ENCODE measurements around the gene UVSSA. TPM values are rescaled to one million over a fixed set of nuclear protein-coding genes. Genes with fewer than 3 reads are reported as not detected.

The UVSSA gene
- total and polyA plus RNA-seq, 8 donors = 4.1 to 103 (median 25.3) TPM

DNA sequence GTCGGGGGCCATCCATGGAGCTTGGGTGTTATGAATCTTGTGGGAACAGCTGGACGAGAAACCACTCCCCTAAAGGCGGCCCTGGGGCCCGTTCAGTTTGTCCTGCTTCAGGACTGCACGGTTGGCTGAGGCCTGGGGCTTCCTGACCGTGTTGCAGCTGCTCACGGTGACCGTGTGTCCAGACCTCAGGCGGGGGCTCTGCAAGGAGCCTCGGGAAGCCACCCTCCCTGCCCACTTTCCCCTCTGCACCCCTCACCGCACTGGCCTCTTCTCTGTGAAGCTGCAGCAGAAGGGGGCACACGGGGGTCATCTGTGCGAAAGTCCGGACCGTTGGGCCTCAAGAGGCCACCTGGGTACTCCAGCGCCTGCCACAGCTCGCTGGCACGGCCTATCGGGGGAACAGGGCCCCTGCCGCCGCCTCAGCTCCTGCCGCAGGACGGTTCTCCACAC lies 29.4 kb downstream of the UVSSA start:
- Histone ChIP-seq H3K27me3 (no peaks in the 10 kb centered on the region), H3K27ac (no peak overlapping the region), H3K4me3 (no peak overlapping the region), H3K9me3 (no peaks in the 10 kb centered on the region), H3K36me3 (peaks cover 19 to 95% (median 88%) of the 10 kb centered on the region in 4 donors), H3K4me1 (peaks cover 0 to 2% (median 0%) of the 10 kb centered on the region in 4 donors)
- intact Hi-C loops (cut with DNase I; ENCODE audit: low total_unique reads) = no loop called here
- DNase-seq = no peak
- WGBS, 5 donors = 91 to 100% (median 93%) methylated on average over 4 to 23 of the region's 23 CpGs
- TF ChIP-seq POLR2AphosphoS5 (IDR thresholded peaks at IDR 0.05) = no peak
- TF ChIP-seq EP300 (IDR thresholded peaks at IDR 0.05) = no peak
- no peak for TF ChIP-seq POLR2A (IDR thresholded peaks at IDR 0.05)
- TF ChIP-seq, protein P1, sequence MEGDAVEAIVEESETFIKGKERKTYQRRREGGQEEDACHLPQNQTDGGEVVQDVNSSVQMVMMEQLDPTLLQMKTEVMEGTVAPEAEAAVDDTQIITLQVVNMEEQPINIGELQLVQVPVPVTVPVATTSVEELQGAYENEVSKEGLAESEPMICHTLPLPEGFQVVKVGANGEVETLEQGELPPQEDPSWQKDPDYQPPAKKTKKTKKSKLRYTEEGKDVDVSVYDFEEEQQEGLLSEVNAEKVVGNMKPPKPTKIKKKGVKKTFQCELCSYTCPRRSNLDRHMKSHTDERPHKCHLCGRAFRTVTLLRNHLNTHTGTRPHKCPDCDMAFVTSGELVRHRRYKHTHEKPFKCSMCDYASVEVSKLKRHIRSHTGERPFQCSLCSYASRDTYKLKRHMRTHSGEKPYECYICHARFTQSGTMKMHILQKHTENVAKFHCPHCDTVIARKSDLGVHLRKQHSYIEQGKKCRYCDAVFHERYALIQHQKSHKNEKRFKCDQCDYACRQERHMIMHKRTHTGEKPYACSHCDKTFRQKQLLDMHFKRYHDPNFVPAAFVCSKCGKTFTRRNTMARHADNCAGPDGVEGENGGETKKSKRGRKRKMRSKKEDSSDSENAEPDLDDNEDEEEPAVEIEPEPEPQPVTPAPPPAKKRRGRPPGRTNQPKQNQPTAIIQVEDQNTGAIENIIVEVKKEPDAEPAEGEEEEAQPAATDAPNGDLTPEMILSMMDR (IDR thresholded peaks at IDR 0.05) = no peak

DNA sequence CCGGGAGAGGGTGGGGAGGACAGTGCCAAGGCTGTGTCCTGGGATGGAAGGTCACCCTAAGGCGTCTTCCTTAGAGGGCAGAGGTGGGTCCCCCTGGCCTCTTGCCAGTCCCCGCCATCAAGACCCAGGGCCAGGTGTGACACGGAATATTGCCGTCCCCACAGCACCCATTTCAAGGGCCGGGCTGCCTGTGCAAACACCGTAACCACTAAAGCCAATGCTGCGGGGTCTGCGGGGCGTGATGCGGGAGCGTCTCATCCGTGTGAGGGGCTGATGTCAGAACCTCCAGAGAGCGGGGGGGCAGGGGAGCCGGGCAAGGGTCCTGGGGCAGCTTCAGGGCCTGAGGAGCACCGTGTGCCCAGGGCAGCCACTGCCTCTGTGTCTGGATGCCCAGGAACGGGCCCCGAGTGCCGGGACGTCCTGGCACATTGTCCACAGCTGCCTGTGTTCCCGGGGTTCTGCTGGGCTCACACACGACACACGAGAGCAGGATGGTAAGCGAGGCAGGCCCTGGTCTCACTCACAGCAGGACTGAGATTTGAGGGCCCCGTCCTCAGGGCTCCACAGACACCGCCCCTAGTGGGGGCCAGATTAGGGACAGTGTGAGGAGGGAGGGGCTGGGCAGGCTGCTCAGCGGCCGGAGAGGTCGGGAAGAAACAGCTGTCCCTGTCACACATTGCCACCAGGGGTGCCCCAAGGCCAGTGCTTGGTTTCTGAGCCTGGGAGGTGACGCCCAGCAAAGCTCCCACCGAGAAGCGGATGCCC lies 30.0 kb downstream of the UVSSA start:
- H3K27ac ChIP-seq = no peak overlapping the region
- DNase-seq = no peak
- no peaks in the 10 kb centered on the region for H3K4me1 ChIP-seq
- no peak overlapping the region for H3K4me3 ChIP-seq
- intact Hi-C loops (cut with DNase I; ENCODE audit: low total_unique reads) = no loop called here
- H3K36me3 ChIP-seq = peaks cover 19 to 95% (median 86%) of the 10 kb centered on the region in 4 donors
- H3K27me3 ChIP-seq = no peaks in the 10 kb centered on the region
- TF ChIP-seq POLR2AphosphoS5 (IDR thresholded peaks at IDR 0.05) = no peak
- 90 to 94% (median 93%) methylated on average over 24 to 32 of the region's 32 CpGs for WGBS, 5 donors
- no peaks in the 10 kb centered on the region for H3K9me3 ChIP-seq

DNA sequence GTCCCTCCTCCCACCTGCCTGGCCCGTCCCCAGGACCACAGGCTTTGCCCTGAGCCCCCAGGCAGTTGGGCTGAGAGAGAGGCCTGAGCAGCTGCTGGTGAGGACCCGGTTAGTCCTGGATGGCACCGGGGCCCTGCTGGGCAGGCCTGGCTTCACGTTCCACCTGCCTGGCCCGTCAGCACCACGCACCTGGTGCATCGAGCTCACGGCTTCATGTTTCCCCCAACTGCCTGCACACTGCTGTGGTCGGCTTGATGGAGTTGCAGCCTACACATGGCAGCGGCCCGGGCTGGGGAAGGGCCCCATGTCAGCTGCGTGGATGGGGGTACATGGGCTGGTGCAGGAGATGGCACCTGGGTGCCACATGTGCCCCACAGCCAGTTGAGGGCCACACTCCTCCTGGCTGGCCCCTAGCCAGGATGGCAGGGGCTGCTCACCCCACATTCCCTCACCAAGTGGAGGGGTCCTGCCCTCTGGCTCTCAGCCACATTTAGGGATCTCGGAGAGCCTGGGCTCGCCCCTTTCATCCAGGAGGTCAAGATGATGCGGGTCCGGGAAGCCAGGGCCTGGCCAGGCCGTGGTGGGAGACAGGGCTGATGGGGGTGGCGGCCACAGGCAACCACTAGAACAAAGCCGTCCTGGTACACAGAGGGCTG lies 30.7 kb downstream of the UVSSA start:
- intact Hi-C loops (cut with DNase I; ENCODE audit: low total_unique reads) = no loop called here
- peaks cover 19 to 95% (median 86%) of the 10 kb centered on the region in 4 donors for H3K36me3 ChIP-seq

DNA sequence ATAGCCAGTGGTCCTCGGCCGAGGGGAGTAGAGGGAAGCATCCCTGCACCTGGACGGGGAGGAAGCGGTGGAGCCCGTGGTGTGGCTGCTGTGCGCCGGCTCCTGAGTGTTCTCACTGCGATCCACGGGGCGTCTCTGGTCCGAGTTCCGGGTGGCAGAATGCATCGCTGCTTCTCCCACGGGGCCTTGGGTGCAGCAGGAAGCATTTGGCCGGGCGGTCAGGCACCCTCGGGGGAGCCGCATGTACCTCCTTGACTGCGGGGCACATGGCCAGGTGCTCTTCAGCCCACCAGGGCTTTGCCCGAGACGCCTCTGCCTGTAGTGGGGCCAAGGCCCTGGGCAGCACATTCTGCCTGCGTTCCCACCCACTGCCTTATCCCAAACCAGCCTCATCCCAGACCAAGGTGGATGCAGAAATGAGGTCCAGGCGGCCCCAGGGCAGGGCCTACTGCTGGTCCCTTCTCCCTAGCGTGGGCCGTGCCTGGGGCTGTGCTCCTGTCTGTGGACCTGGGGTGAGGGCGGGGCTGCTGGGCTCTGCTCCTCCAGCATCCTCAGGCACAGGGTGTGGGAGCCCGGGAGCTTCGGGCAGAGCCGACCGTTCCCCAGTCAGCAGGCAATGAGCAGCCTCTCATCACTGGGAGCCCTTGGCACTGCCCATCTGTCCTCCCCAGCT lies 31.7 kb downstream of the UVSSA start:
- peaks cover 16 to 95% (median 86%) of the 10 kb centered on the region in 4 donors for H3K36me3 ChIP-seq
- intact Hi-C loops (cut with DNase I; ENCODE audit: low total_unique reads) = no loop called here
- TF ChIP-seq, protein P1 (IDR thresholded peaks at IDR 0.05) = no peak
- no peak for TF ChIP-seq POLR2AphosphoS5 (IDR thresholded peaks at IDR 0.05)

More for the DNA sequence above, 30.7 kb downstream of the UVSSA start:
- no peak for DNase-seq
- Histone ChIP-seq H3K4me1 (no peaks in the 10 kb centered on the region), H3K27me3 (no peaks in the 10 kb centered on the region), H3K4me3 (no peak overlapping the region), H3K27ac (no peak overlapping the region), H3K9me3 (no peaks in the 10 kb centered on the region)
- TF ChIP-seq POLR2A (IDR thresholded peaks at IDR 0.05) (no peak), POLR2AphosphoS5 (IDR thresholded peaks at IDR 0.05) (no peak), EP300 (IDR thresholded peaks at IDR 0.05) (no peak)
- TF ChIP-seq, protein P1 (IDR thresholded peaks at IDR 0.05) = no peak
- 92 to 97% (median 94%) methylated on average over 12 to 19 of the region's 19 CpGs for WGBS, 5 donors

More for the DNA sequence above, 31.7 kb downstream of the UVSSA start:
- no peaks in the 10 kb centered on the region for H3K4me1 ChIP-seq
- H3K27me3 ChIP-seq = no peaks in the 10 kb centered on the region
- WGBS, 5 donors = 89 to 95% (median 91%) methylated on average over 18 to 30 of the region's 30 CpGs
- H3K9me3 ChIP-seq = no peaks in the 10 kb centered on the region
- no peak overlapping the region for H3K4me3 ChIP-seq
- H3K27ac ChIP-seq = no peak overlapping the region
- no peak for DNase-seq

Data from stomach (tissue), 9 donors.